ENCODE data around the gene PDK2.
A peak's percentile ranks its signal among the peaks of the same experiment; 100 is the strongest.

PDK2 gene

GRCh38 chr17:50102164-50102991 lies 7.2 kb downstream of the PDK2 start:
- Mint-ChIP-seq H3K9me3 (no peaks in the 10 kb centered on the region), H3K27ac (no peak overlapping the region), H3K4me1 (peaks cover under 1% of the 10 kb centered on the region), H3K36me3 (peaks cover 3% of the 10 kb centered on the region), H3K27me3 (no peaks in the 10 kb centered on the region), H3K4me3 (no peak overlapping the region)
- CTCF ChIA-PET = interaction anchor here (1.5 to 2.1 kb wide), 2 partner anchors 8 to 14 kb away, joined by 5 to 10 read pairs; no protein-coding TSS in a partner anchor
- no peak for DNase-seq

- DNase-seq = no peak
- H3K27ac Mint-ChIP-seq = no peak overlapping the region
- peaks cover 3% of the 10 kb centered on the region for H3K36me3 Mint-ChIP-seq
- H3K4me1 Mint-ChIP-seq = no peaks in the 10 kb centered on the region
- H3K4me3 Mint-ChIP-seq = no peak overlapping the region
- CTCF ChIA-PET = interaction anchor here (1.5 to 2.1 kb wide), 3 partner anchors 9 to 16 kb away, joined by 5 to 10 read pairs (median 5); no protein-coding TSS in a partner anchor
- H3K27me3 Mint-ChIP-seq = no peaks in the 10 kb centered on the region
- no peaks in the 10 kb centered on the region for H3K9me3 Mint-ChIP-seq
Measured at GRCh38 chr17:50103252-50103651, 8.1 kb downstream of the PDK2 start.

- H3K4me1 Mint-ChIP-seq = no peaks in the 10 kb centered on the region
- peaks cover 2% of the 10 kb centered on the region for H3K36me3 Mint-ChIP-seq
- CTCF ChIA-PET = interaction anchor here (0.8 to 2.1 kb wide), 3 partner anchors 10 to 17 kb away, joined by 3 to 10 read pairs (median 5); no protein-coding TSS in a partner anchor
- H3K4me3 Mint-ChIP-seq = no peak overlapping the region
- H3K27me3 Mint-ChIP-seq = no peaks in the 10 kb centered on the region
- H3K9me3 Mint-ChIP-seq = no peaks in the 10 kb centered on the region
- H3K27ac Mint-ChIP-seq = no peak overlapping the region
- DNase-seq = no peak
Measured at GRCh38 chr17:50103941-50104340, 8.8 kb downstream of the PDK2 start.

DNA sequence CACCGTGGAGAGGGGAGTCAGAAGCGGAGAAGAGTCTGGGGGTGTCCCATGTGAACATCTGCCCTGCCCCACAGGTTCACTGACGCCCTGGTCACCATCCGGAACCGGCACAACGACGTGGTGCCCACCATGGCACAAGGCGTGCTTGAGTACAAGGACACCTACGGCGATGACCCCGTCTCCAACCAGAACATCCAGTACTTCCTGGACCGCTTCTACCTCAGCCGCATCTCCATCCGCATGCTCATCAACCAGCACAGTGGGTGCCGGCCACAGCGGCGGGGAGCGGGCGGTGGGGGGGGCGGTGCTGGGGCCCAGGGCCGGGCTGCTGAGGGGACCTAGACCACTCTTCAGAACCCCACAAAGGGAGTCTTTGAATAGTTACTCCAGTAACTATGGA lies 10.7 kb downstream of the PDK2 start:
- Mint-ChIP-seq H3K4me3 (no peak overlapping the region), H3K27me3 (no peaks in the 10 kb centered on the region), H3K36me3 (peaks cover 2% of the 10 kb centered on the region), H3K4me1 (no peaks in the 10 kb centered on the region), H3K9me3 (no peaks in the 10 kb centered on the region), H3K27ac (no peak overlapping the region)
- DNase-seq = no peak
- CTCF ChIA-PET = interaction anchor here (1.4 kb wide), 1 partner anchor 9 kb away, joined by 3 read pairs; no protein-coding TSS in a partner anchor

DNA sequence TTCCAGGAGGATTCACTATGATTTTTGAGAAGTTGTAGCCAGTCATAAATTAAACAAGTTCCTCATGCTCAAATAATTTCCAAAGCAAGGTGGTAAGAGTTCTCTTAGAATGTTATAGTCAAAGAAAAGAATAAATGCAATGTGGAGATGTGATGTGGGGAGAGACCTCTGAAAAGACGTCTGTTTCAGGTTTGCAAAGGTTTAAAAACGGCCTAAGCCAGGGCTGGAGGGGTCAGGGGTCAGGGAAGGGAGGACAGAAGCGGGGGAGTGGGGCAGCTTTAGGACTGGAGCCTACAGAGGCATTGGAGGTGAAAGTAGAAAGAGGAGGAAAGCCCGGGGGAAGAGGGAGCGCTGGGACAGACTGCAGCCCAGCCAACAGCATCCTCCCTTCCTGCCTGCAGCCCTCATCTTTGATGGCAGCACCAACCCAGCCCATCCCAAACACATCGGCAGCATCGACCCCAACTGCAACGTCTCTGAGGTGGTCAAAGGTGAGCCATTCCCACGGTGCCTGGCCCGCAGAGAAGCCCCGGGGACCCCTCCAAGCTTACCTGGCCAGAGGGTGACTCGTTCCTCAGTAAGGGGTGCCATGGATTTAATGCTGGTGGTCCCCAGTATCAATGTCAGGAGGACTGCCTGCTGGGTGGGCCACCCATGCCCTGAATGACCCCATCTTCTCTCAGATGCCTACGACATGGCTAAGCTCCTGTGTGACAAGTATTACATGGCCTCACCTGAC lies 11.4 kb downstream of the PDK2 start:
- Mint-ChIP-seq H3K9me3 (no peaks in the 10 kb centered on the region), H3K27ac (no peak overlapping the region)

GRCh38 chr17:50107790-50108414 lies 12.8 kb downstream of the PDK2 start:
- Mint-ChIP-seq H3K36me3 (peaks cover 2% of the 10 kb centered on the region), H3K4me1 (no peaks in the 10 kb centered on the region), H3K9me3 (no peaks in the 10 kb centered on the region), H3K27ac (no peak overlapping the region), H3K27me3 (peaks cover 2% of the 10 kb centered on the region), H3K4me3 (no peak overlapping the region)
- DNase-seq = no peak
- CTCF ChIA-PET = interaction anchor here (0.7 to 1.0 kb wide), 2 partner anchors 9 to 20 kb away, joined by 3 to 4 read pairs; no protein-coding TSS in a partner anchor

More for the DNA sequence above, 11.4 kb downstream of the PDK2 start:
- no peak for DNase-seq
- Mint-ChIP-seq H3K4me1 (no peaks in the 10 kb centered on the region), H3K36me3 (peaks cover 2% of the 10 kb centered on the region), H3K27me3 (no peaks in the 10 kb centered on the region), H3K4me3 (no peak overlapping the region)
- CTCF ChIA-PET = interaction anchor here (1.0 to 1.4 kb wide), 2 partner anchors 8 to 11 kb away, joined by 3 to 4 read pairs; no protein-coding TSS in a partner anchor

DNA sequence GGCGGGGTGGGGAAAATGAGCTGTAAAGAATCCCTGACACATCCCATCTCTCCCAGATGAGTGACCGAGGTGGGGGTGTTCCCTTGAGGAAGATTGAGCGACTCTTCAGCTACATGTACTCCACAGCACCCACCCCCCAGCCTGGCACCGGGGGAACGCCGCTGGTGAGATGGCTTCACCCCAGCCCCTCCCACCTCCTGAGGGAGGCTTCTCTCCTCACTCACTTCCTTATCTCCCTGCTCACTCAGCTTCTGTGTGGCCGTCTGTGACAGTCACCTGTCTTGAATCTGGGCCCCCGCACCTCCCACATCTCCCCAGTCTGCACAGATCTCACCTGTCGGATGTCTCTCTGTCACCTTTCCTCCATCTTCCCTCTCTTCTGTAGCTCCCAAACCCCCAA lies 13.4 kb downstream of the PDK2 start:
- Mint-ChIP-seq H3K4me1 (no peaks in the 10 kb centered on the region), H3K27me3 (peaks cover 5% of the 10 kb centered on the region), H3K9me3 (no peaks in the 10 kb centered on the region), H3K36me3 (peaks cover 2% of the 10 kb centered on the region), H3K4me3 (no peak overlapping the region), H3K27ac (peak overlapping the region; percentile 26)
- CTCF ChIA-PET = interaction anchor here (1.3 to 1.4 kb wide), 2 partner anchors 9 to 92 kb away, joined by 4 to 6 read pairs; no protein-coding TSS in a partner anchor
- DNase-seq = no peak

GRCh38 chr17:50109207-50109606 lies 14.1 kb downstream of the PDK2 start:
- H3K27ac Mint-ChIP-seq = no peak overlapping the region

DNA sequence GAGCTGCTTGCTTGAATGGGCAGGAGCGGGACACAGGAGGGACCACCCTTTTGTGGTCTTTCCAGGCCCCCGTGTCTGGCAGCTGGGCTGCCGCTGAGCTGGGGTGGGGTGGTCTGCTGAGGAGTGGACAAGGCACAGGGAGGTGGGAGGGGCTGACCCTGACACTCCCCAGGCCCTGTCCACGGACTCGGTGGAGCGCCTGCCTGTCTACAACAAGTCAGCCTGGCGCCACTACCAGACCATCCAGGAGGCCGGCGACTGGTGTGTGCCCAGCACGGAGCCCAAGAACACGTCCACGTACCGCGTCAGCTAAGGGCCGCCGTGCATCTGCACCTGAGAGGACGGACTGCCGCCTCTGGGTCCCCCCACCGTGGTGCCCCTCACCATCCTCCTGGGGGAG lies 14.6 kb downstream of the PDK2 start:
- no peak for DNase-seq
- H3K27me3 Mint-ChIP-seq = peaks cover 18% of the 10 kb centered on the region
- no peaks in the 10 kb centered on the region for H3K9me3 Mint-ChIP-seq
- H3K36me3 Mint-ChIP-seq = peaks cover 2% of the 10 kb centered on the region
- CTCF ChIA-PET = interaction anchor here (1.4 kb wide), 1 partner anchor 91 kb away, joined by 4 read pairs; no protein-coding TSS in a partner anchor
- H3K4me1 Mint-ChIP-seq = no peaks in the 10 kb centered on the region
- H3K4me3 Mint-ChIP-seq = no peak overlapping the region
- no peak overlapping the region for H3K27ac Mint-ChIP-seq

More at GRCh38 chr17:50109207-50109606, 14.1 kb downstream of the PDK2 start:
- no peak for DNase-seq
- Mint-ChIP-seq H3K4me3 (no peak overlapping the region), H3K27me3 (peaks cover 12% of the 10 kb centered on the region), H3K4me1 (no peaks in the 10 kb centered on the region), H3K9me3 (no peaks in the 10 kb centered on the region), H3K36me3 (peaks cover 2% of the 10 kb centered on the region)
- CTCF ChIA-PET = interaction anchor here (1.3 to 1.4 kb wide), 2 partner anchors 8 to 91 kb away, joined by 4 to 6 read pairs; no protein-coding TSS in a partner anchor

GRCh38 chr17:50110591-50111349 lies 15.6 kb downstream of the PDK2 start:
- Mint-ChIP-seq H3K4me1 (peaks cover 3% of the 10 kb centered on the region), H3K27ac (peak overlapping the region; percentile 24), H3K4me3 (no peak overlapping the region), H3K9me3 (no peaks in the 10 kb centered on the region), H3K27me3 (peaks cover 28% of the 10 kb centered on the region), H3K36me3 (peaks cover 2% of the 10 kb centered on the region)
- DNase-seq = no peak
- CTCF ChIA-PET = interaction anchor here (0.9 to 1.0 kb wide), 2 partner anchors 50 to 87 kb away, joined by 3 read pairs; no protein-coding TSS in a partner anchor

GRCh38 chr17:50111673-50112655 lies 16.8 kb downstream of the PDK2 start:
- H3K27ac Mint-ChIP-seq = no peak overlapping the region
- H3K4me3 Mint-ChIP-seq = no peak overlapping the region
- peaks cover 8% of the 10 kb centered on the region for H3K4me1 Mint-ChIP-seq
- no peaks in the 10 kb centered on the region for H3K9me3 Mint-ChIP-seq
- no peak for DNase-seq
- CTCF ChIA-PET = interaction anchor here (1.3 to 1.5 kb wide), 2 partner anchors 18 to 86 kb away, joined by 6 read pairs; no protein-coding TSS in a partner anchor
- peaks cover 40% of the 10 kb centered on the region for H3K27me3 Mint-ChIP-seq
- peaks cover 2% of the 10 kb centered on the region for H3K36me3 Mint-ChIP-seq

DNA sequence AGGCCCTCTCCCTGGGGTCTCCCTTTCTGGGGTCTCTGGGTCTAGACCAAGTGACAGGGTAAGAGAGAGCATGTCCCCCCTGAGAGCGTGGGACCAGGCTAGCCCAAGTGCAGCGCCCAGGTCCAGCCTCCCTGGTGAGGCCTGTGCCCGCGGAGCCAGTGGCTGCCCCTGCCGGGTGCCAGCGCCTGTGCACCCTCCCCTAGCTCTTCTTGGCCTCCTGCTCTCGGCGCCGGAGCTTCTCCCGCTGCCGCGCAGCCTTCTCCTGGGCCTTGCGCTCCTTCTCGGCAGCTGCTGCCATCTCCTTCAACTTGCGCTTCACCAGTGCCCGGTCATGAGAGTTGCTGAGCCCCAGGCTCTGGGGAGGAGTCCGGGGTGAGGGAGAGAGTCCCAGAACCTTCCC lies 17.5 kb downstream of the PDK2 start:
- Mint-ChIP-seq H3K27ac (no peak overlapping the region), H3K4me1 (peaks cover 11% of the 10 kb centered on the region), H3K4me3 (no peak overlapping the region), H3K27me3 (peaks cover 47% of the 10 kb centered on the region), H3K9me3 (no peaks in the 10 kb centered on the region), H3K36me3 (peaks cover 2% of the 10 kb centered on the region)
- CTCF ChIA-PET = interaction anchor here (1.3 to 2.7 kb wide), 3 partner anchors 18 to 85 kb away, joined by 6 to 14 read pairs (median 6); no protein-coding TSS in a partner anchor
- no peak for DNase-seq

Data from activated naive CD4-positive, alpha-beta T cell treated with anti-CD3 and anti-CD28 coated beads, Interleukin-2, amount 10 ng/mL, durations not matched to agents 7 days and 5 days (primary cell).